Motor neuron (in vitro differentiated cells): ENCODE results near the gene CENPU. TPM values are rescaled to one million over a fixed set of nuclear protein-coding genes. Genes with fewer than 3 reads are reported as not detected.

Experiments
- ATAC-seq, 8 experiments: fragments of 200-7000 bp; cut with Tn5 transposase; replicated peaks in 6 of 8; 2 replicates each; pipeline ENCODE4 v1.8.0; 2021; ENCODE audit warnings: mild to moderate bottlenecking in 8 of 8, moderate library complexity in 8 of 8
- H3K27ac ChIP-seq, 2 donors: fragments of 250-450 bp; sonication (Bioruptor Pico); 2 replicates each; pipeline ENCODE4 v1.9.0; 2021; ENCODE audit warnings: antibody characterized with exemption in 2 of 2, mild to moderate bottlenecking in 2 of 2, moderate library complexity in 1 of 2
- H3K4me1 ChIP-seq, 2 donors: fragments of 250-450 bp; sonication (Bioruptor Pico); replicated peaks in 1 of 2; 2 replicates each; pipeline ENCODE4 v1.6.1; 2021; ENCODE audit warnings: antibody characterized with exemption in 2 of 2, mild to moderate bottlenecking in 2 of 2, moderate library complexity in 1 of 2
- H3K4me3 ChIP-seq, 5 donors: fragments of 250-450 bp; sonication (Bioruptor Pico); 2 replicates each; pipeline ENCODE4 v1.9.0; 2021; ENCODE audit warnings: antibody characterized with exemption in 5 of 5, mild to moderate bottlenecking in 5 of 5, moderate library complexity in 4 of 5
- WGBS, 10 experiments: fragments of 450-650 bp; shearing (Covaris generic); methylation state at CpG; one replicate each; pipeline ENCODE4 v1.0.0; 2022; 5-methylcytosine and 5-hydroxymethylcytosine counted together
- in situ Hi-C, 9 experiments: fragments of 400-800 bp; cut with MboI; loops; one replicate each; pipeline ENCODE4 v1.15.0; 2021; ENCODE audit warnings: low sequenced_read_pairs in 9 of 9, low pct_unique_long_range_greater_than_20kb in 2 of 9; ENCODE audit not compliant: unreplicated experiment in 9 of 9
- total RNA-seq, 8 experiments: library from RNA; unstranded; fragments of 300-600 nt; gene quantifications; 2 replicates each; pipeline versions ENCODE4 v1.2.3 to v1.2.4, GENCODE V29; 2022

Gene CENPU
- total RNA-seq, 8 experiments from 2014 or later = 0.61 to 59.7 (median 3.4) TPM

GRCh38 chr4:184727430-184727829 lies 6.5 kb downstream of the CENPU start:
- Histone ChIP-seq H3K4me1 (peaks cover 0 to 3% of the 10 kb centered on the region in 2 donors), H3K27ac (no peak overlapping the region), H3K4me3 (no peak overlapping the region)
- no peak for ATAC-seq
- in situ Hi-C loops = loop anchor here in 1 of 9 experiments (25.0 kb wide), 1 partner anchor 260 kb away; no protein-coding TSS in a partner anchor
- 80 to 100% (median 100%) methylated on average over 1 to 3 of the region's 3 CpGs; no CpG with 5 or more reads in 1 of the 10 experiments for WGBS, 10 experiments

GRCh38 chr4:184722798-184723197 lies 11.1 kb downstream of the CENPU start:
- WGBS, 10 experiments = 20 to 92% (median 67%) methylated on average over 1 of the region's 1 CpG; no CpG with 5 or more reads in 3 of the 10 experiments
- no peaks in the 10 kb centered on the region for H3K4me1 ChIP-seq
- no peak for ATAC-seq
- no peak overlapping the region for H3K27ac ChIP-seq
- no peak overlapping the region for H3K4me3 ChIP-seq
- in situ Hi-C loops = no loop called here

GRCh38 chr4:184721254-184721653 lies 12.6 kb downstream of the CENPU start:
- no peak overlapping the region for H3K4me3 ChIP-seq
- ATAC-seq = no peak
- no peak overlapping the region for H3K27ac ChIP-seq
- no peaks in the 10 kb centered on the region for H3K4me1 ChIP-seq
- in situ Hi-C loops = no loop called here

GRCh38 chr4:184719407-184719806 lies 14.5 kb downstream of the CENPU start:
- no peak overlapping the region for H3K4me3 ChIP-seq
- H3K27ac ChIP-seq = no peak overlapping the region
- no peak for ATAC-seq
- WGBS, 10 experiments = 86 to 100% (median 100%) methylated on average over 1 to 2 of the region's 3 CpGs; no CpG with 5 or more reads in 7 of the 10 experiments
- in situ Hi-C loops = no loop called here
- H3K4me1 ChIP-seq = no peaks in the 10 kb centered on the region

- no peak for ATAC-seq
- in situ Hi-C loops = no loop called here
- Histone ChIP-seq H3K4me1 (no peaks in the 10 kb centered on the region), H3K4me3 (no peak overlapping the region), H3K27ac (no peak overlapping the region)
- WGBS, 10 experiments = 80 to 100% (median 100%) methylated on average over 1 to 4 of the region's 4 CpGs; no CpG with 5 or more reads in 2 of the 10 experiments
Measured at GRCh38 chr4:184715526-184715925, 18.4 kb downstream of the CENPU start.

- WGBS, 10 experiments = 0 to 100% (median 25%) methylated on average over 1 to 2 of the region's 2 CpGs; no CpG with 5 or more reads in 2 of the 10 experiments
- Histone ChIP-seq H3K27ac (no peak overlapping the region), H3K4me1 (no peaks in the 10 kb centered on the region), H3K4me3 (no peak overlapping the region)
- in situ Hi-C loops = no loop called here
- ATAC-seq = peak in 1 of 8 experiments; percentile 18
Measured at GRCh38 chr4:184713887-184714286, 20.0 kb downstream of the CENPU start.

GRCh38 chr4:184712322-184712721 lies 21.6 kb downstream of the CENPU start:
- in situ Hi-C loops = no loop called here
- peak in 3 of 8 experiments; percentile 34 to 79 (median 57) for ATAC-seq
- Histone ChIP-seq H3K27ac (no peak overlapping the region), H3K4me1 (no peaks in the 10 kb centered on the region), H3K4me3 (no peak overlapping the region)

- Histone ChIP-seq H3K4me1 (no peaks in the 10 kb centered on the region), H3K4me3 (no peak overlapping the region), H3K27ac (no peak overlapping the region)
- WGBS, 10 experiments = 71 to 100% (median 100%) methylated on average over 1 of the region's 1 CpG; no CpG with 5 or more reads in 4 of the 10 experiments
- ATAC-seq = no peak
- in situ Hi-C loops = no loop called here
Measured at GRCh38 chr4:184706453-184706852, 27.4 kb downstream of the CENPU start.

- Histone ChIP-seq H3K4me1 (no peaks in the 10 kb centered on the region), H3K27ac (no peak overlapping the region), H3K4me3 (no peak overlapping the region)
- no peak for ATAC-seq
- in situ Hi-C loops = no loop called here
- WGBS, 10 experiments = 76 to 98% (median 88%) methylated on average over 2 to 5 of the region's 5 CpGs; no CpG with 5 or more reads in 1 of the 10 experiments
Measured at GRCh38 chr4:184705692-184706091, 28.2 kb downstream of the CENPU start.

- H3K27ac ChIP-seq = no peak overlapping the region
- peak in 2 of 8 experiments; percentile 36 to 85 for ATAC-seq
- no peaks in the 10 kb centered on the region for H3K4me1 ChIP-seq
- H3K4me3 ChIP-seq = no peak overlapping the region
- WGBS, 10 experiments = 7 to 100% (median 81%) methylated on average over 1 to 2 of the region's 2 CpGs; no CpG with 5 or more reads in 2 of the 10 experiments
- in situ Hi-C loops = no loop called here
Measured at GRCh38 chr4:184702114-184702513, 31.8 kb downstream of the CENPU start.

GRCh38 chr4:184699941-184700340 lies 34.0 kb downstream of the CENPU start:
- no peak overlapping the region for H3K27ac ChIP-seq
- in situ Hi-C loops = no loop called here
- ATAC-seq = no peak
- WGBS, 10 experiments = 90 to 100% (median 100%) methylated on average over 1 to 2 of the region's 4 CpGs; no CpG with 5 or more reads in 2 of the 10 experiments
- no peak overlapping the region for H3K4me3 ChIP-seq
- H3K4me1 ChIP-seq = no peaks in the 10 kb centered on the region

GRCh38 chr4:184697956-184698355 lies 35.9 kb downstream of the CENPU start:
- in situ Hi-C loops = no loop called here
- no peaks in the 10 kb centered on the region for H3K4me1 ChIP-seq
- WGBS, 10 experiments = 67 to 100% (median 93%) methylated on average over 1 to 3 of the region's 3 CpGs; no CpG with 5 or more reads in 2 of the 10 experiments
- no peak overlapping the region for H3K4me3 ChIP-seq
- ATAC-seq = no peak
- H3K27ac ChIP-seq = no peak overlapping the region

- in situ Hi-C loops = no loop called here
- H3K27ac ChIP-seq = no peak overlapping the region
- WGBS, 10 experiments = 36 to 100% (median 89%) methylated on average over 1 to 3 of the region's 3 CpGs
- no peak overlapping the region for H3K4me3 ChIP-seq
- peak in 1 of 8 experiments; percentile 40 for ATAC-seq
- no peaks in the 10 kb centered on the region for H3K4me1 ChIP-seq
Measured at GRCh38 chr4:184695178-184695896, 38.6 kb downstream of the CENPU start.

- no peak overlapping the region for H3K27ac ChIP-seq
- ATAC-seq = no peak
- H3K4me1 ChIP-seq = no peaks in the 10 kb centered on the region
- H3K4me3 ChIP-seq = no peak overlapping the region
- in situ Hi-C loops = no loop called here
Measured at GRCh38 chr4:184694412-184694956, 39.4 kb downstream of the CENPU start.
